Loucy (cell line): Measurements from ENCODE around the gene C9orf153.

Source experiments
- EZH2phosphoT487 ChIP-seq: fragments of 200-600 bp; IDR thresholded peaks from 2 replicates; pipeline ENCODE4 v1.6.1; 2018; ENCODE audit warnings: antibody characterized with exemption, mild to moderate bottlenecking, moderate library complexity, borderline replicate concordance
- TF ChIP-seq, protein P1 (sequence below): fragments of 200-600 bp; sonication (generic); conservative IDR thresholded peaks from 2 replicates; pipeline ENCODE4 v1.5.1; 2014; ENCODE audit warnings: mild to moderate bottlenecking, antibody characterized with exemption, low read length

GRCh38 chr9:86300701-86301100 is 41.2 kb upstream of the C9orf153 start:
- TF ChIP-seq, protein P1, sequence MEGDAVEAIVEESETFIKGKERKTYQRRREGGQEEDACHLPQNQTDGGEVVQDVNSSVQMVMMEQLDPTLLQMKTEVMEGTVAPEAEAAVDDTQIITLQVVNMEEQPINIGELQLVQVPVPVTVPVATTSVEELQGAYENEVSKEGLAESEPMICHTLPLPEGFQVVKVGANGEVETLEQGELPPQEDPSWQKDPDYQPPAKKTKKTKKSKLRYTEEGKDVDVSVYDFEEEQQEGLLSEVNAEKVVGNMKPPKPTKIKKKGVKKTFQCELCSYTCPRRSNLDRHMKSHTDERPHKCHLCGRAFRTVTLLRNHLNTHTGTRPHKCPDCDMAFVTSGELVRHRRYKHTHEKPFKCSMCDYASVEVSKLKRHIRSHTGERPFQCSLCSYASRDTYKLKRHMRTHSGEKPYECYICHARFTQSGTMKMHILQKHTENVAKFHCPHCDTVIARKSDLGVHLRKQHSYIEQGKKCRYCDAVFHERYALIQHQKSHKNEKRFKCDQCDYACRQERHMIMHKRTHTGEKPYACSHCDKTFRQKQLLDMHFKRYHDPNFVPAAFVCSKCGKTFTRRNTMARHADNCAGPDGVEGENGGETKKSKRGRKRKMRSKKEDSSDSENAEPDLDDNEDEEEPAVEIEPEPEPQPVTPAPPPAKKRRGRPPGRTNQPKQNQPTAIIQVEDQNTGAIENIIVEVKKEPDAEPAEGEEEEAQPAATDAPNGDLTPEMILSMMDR: no peak
- TF ChIP-seq EZH2phosphoT487: no peak
